GM23338 (cell line): ENCODE measurements around the gene PDP2.

ENCODE experiments used
- CREB1 ChIP-seq: fragments of 250-450 bp; sonication (Bioruptor Pico); IDR thresholded peaks from 2 replicates; pipeline ENCODE4 v1.5.0; 2020; ENCODE audit warnings: low read depth, mild to moderate bottlenecking, moderate library complexity
- EZH2 ChIP-seq: fragments of 200-600 bp; sonication (generic); IDR thresholded peaks from one replicate; pipeline ENCODE4 v1.8.0; 2017; ENCODE audit warnings: antibody characterized with exemption, mild to moderate bottlenecking, low read depth; ENCODE audit not compliant: unreplicated experiment
- EZH2phosphoT487 ChIP-seq: fragments of 200-600 bp; sonication (generic); IDR thresholded peaks from one replicate; pipeline ENCODE4 v1.8.1; 2018; ENCODE audit warnings: antibody characterized with exemption; ENCODE audit not compliant: unreplicated experiment
- JUNB ChIP-seq: IDR thresholded peaks from one replicate; pipeline ENCODE4 v1.6.1; 2016; ENCODE audit warnings: antibody characterized with exemption; ENCODE audit not compliant: unreplicated experiment
- NANOG ChIP-seq: IDR thresholded peaks from 2 replicates; pipeline ENCODE4 v1.6.1; 2016; ENCODE audit warnings: antibody characterized with exemption, borderline replicate concordance
- POLR2AphosphoS5 ChIP-seq: IDR thresholded peaks from 2 replicates; pipeline ENCODE4 v1.6.1; 2016; ENCODE audit warnings: antibody characterized with exemption, low read depth
- STAT1 ChIP-seq: IDR thresholded peaks from one replicate; pipeline ENCODE4 v1.6.1; 2016; ENCODE audit warnings: antibody characterized with exemption; ENCODE audit not compliant: unreplicated experiment
- TF ChIP-seq, protein P1 (sequence below), 2 experiments: fragments of 200-600 bp in 1 of 2; sonication (generic) in 1 of 2; conservative IDR thresholded peaks; 2 replicates each; pipeline versions ENCODE4 v1.5.1 to v1.6.1; 2016 to 2017; ENCODE audit warnings: antibody characterized with exemption in 2 of 2, low read depth in 2 of 2, mild to moderate bottlenecking in 2 of 2, moderate library complexity in 1 of 2
- TF ChIP-seq, protein P2 (sequence below): IDR thresholded peaks from 2 replicates; pipeline ENCODE4 v1.6.1; 2016; ENCODE audit warnings: antibody characterized with exemption
- TF ChIP-seq, protein P3 (sequence below): IDR thresholded peaks from one replicate; pipeline ENCODE4 v1.6.1; 2018; ENCODE audit warnings: antibody characterized with exemption; ENCODE audit not compliant: unreplicated experiment
- TF ChIP-seq, protein P4 (sequence below): fragments of 250-450 bp; sonication (Bioruptor Pico); IDR thresholded peaks from 2 replicates; pipeline ENCODE4 v1.5.0; 2020; ENCODE audit warnings: mild to moderate bottlenecking, moderate library complexity

DNA sequence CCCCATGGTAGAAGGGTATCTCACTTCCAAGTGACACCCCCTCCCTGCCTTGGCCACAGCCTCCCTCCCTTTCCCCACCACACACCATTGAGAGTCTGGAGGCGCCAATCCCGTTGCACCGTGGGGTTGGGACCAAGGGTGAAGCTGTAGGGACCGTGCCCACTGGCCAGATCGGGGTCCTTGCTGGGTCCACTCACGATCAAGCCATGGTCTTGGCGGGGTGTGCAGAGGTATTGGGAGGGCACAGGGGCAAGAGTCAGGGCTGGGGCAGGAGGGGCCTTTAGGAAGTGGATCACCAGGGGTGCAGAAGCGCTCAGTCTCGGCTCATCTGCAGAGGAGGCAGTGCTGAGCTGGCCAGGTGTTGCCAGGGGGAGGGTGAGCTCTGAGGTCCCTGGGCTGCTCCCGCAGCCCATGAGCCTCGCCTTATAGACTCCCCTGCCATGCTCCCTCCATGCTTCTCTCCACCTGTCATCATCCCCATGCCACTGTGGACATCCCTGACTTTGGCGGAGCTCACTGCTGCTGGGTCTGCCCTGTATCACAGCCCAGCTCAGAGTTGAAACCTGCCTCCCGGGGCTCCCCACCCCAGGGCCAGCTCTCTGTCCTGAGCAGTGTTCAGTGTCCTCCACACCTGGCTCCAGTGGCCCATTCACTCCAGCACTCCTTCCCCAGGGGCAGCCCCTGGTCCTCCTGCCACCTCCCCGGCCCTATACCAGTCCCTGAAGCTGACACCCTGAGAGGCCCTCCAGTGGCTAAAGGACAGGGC, 30.0 kb downstream of the PDP2 start:
- TF ChIP-seq, protein P1, sequence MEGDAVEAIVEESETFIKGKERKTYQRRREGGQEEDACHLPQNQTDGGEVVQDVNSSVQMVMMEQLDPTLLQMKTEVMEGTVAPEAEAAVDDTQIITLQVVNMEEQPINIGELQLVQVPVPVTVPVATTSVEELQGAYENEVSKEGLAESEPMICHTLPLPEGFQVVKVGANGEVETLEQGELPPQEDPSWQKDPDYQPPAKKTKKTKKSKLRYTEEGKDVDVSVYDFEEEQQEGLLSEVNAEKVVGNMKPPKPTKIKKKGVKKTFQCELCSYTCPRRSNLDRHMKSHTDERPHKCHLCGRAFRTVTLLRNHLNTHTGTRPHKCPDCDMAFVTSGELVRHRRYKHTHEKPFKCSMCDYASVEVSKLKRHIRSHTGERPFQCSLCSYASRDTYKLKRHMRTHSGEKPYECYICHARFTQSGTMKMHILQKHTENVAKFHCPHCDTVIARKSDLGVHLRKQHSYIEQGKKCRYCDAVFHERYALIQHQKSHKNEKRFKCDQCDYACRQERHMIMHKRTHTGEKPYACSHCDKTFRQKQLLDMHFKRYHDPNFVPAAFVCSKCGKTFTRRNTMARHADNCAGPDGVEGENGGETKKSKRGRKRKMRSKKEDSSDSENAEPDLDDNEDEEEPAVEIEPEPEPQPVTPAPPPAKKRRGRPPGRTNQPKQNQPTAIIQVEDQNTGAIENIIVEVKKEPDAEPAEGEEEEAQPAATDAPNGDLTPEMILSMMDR (conservative IDR thresholded peaks at IDR 0.05; ENCODE audit: low read depth in 2 of 2): no peak
- TF ChIP-seq JUNB (no peak), EZH2 (no peak), EZH2phosphoT487 (no peak), POLR2AphosphoS5 (no peak), CREB1 (CRISPR knock-in tag) (no peak), NANOG (no peak), STAT1 (no peak)
- TF ChIP-seq, protein P2, sequence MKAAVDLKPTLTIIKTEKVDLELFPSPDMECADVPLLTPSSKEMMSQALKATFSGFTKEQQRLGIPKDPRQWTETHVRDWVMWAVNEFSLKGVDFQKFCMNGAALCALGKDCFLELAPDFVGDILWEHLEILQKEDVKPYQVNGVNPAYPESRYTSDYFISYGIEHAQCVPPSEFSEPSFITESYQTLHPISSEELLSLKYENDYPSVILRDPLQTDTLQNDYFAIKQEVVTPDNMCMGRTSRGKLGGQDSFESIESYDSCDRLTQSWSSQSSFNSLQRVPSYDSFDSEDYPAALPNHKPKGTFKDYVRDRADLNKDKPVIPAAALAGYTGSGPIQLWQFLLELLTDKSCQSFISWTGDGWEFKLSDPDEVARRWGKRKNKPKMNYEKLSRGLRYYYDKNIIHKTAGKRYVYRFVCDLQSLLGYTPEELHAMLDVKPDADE: no peak
- TF ChIP-seq, protein P3, sequence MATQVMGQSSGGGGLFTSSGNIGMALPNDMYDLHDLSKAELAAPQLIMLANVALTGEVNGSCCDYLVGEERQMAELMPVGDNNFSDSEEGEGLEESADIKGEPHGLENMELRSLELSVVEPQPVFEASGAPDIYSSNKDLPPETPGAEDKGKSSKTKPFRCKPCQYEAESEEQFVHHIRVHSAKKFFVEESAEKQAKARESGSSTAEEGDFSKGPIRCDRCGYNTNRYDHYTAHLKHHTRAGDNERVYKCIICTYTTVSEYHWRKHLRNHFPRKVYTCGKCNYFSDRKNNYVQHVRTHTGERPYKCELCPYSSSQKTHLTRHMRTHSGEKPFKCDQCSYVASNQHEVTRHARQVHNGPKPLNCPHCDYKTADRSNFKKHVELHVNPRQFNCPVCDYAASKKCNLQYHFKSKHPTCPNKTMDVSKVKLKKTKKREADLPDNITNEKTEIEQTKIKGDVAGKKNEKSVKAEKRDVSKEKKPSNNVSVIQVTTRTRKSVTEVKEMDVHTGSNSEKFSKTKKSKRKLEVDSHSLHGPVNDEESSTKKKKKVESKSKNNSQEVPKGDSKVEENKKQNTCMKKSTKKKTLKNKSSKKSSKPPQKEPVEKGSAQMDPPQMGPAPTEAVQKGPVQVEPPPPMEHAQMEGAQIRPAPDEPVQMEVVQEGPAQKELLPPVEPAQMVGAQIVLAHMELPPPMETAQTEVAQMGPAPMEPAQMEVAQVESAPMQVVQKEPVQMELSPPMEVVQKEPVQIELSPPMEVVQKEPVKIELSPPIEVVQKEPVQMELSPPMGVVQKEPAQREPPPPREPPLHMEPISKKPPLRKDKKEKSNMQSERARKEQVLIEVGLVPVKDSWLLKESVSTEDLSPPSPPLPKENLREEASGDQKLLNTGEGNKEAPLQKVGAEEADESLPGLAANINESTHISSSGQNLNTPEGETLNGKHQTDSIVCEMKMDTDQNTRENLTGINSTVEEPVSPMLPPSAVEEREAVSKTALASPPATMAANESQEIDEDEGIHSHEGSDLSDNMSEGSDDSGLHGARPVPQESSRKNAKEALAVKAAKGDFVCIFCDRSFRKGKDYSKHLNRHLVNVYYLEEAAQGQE: no peak
- TF ChIP-seq, protein P4, sequence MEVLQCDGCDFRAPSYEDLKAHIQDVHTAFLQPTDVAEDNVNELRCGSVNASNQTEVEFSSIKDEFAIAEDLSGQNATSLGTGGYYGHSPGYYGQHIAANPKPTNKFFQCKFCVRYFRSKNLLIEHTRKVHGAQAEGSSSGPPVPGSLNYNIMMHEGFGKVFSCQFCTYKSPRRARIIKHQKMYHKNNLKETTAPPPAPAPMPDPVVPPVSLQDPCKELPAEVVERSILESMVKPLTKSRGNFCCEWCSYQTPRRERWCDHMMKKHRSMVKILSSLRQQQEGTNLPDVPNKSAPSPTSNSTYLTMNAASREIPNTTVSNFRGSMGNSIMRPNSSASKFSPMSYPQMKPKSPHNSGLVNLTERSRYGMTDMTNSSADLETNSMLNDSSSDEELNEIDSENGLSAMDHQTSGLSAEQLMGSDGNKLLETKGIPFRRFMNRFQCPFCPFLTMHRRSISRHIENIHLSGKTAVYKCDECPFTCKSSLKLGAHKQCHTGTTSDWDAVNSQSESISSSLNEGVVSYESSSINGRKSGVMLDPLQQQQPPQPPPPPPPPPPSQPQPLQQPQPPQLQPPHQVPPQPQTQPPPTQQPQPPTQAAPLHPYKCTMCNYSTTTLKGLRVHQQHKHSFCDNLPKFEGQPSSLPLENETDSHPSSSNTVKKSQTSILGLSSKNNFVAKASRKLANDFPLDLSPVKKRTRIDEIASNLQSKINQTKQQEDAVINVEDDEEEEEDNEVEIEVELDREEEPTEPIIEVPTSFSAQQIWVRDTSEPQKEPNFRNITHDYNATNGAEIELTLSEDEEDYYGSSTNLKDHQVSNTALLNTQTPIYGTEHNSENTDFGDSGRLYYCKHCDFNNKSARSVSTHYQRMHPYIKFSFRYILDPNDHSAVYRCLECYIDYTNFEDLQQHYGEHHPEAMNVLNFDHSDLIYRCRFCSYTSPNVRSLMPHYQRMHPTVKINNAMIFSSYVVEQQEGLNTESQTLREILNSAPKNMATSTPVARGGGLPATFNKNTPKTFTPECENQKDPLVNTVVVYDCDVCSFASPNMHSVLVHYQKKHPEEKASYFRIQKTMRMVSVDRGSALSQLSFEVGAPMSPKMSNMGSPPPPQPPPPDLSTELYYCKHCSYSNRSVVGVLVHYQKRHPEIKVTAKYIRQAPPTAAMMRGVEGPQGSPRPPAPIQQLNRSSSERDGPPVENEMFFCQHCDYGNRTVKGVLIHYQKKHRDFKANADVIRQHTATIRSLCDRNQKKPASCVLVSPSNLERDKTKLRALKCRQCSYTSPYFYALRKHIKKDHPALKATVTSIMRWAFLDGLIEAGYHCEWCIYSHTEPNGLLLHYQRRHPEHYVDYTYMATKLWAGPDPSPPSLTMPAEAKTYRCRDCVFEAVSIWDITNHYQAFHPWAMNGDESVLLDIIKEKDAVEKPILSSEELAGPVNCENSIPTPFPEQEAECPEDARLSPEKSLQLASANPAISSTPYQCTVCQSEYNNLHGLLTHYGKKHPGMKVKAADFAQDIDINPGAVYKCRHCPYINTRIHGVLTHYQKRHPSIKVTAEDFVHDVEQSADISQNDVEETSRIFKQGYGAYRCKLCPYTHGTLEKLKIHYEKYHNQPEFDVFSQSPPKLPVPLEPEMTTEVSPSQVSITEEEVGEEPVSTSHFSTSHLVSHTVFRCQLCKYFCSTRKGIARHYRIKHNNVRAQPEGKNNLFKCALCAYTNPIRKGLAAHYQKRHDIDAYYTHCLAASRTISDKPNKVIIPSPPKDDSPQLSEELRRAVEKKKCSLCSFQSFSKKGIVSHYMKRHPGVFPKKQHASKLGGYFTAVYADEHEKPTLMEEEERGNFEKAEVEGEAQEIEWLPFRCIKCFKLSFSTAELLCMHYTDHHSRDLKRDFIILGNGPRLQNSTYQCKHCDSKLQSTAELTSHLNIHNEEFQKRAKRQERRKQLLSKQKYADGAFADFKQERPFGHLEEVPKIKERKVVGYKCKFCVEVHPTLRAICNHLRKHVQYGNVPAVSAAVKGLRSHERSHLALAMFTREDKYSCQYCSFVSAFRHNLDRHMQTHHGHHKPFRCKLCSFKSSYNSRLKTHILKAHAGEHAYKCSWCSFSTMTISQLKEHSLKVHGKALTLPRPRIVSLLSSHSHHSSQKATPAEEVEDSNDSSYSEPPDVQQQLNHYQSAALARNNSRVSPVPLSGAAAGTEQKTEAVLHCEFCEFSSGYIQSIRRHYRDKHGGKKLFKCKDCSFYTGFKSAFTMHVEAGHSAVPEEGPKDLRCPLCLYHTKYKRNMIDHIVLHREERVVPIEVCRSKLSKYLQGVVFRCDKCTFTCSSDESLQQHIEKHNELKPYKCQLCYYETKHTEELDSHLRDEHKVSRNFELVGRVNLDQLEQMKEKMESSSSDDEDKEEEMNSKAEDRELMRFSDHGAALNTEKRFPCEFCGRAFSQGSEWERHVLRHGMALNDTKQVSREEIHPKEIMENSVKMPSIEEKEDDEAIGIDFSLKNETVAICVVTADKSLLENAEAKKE: no peak
